ENCODE data around the gene FTO. TPM values are rescaled to one million over a fixed set of nuclear protein-coding genes. Genes with fewer than 3 reads are reported as not detected.

FTO gene
- polyA plus RNA-seq, 1 donor from 2014 or later: 80.1 TPM

GRCh38 chr16:53936529-53936928 lies 232.6 kb downstream of the FTO start:
- no peaks in the 10 kb centered on the region for H3F3A ChIP-seq (ENCODE audit: insufficient read depth, low read length, poor library complexity, severe bottlenecking)
- H4K20me1 ChIP-seq (ENCODE audit: insufficient read depth): no peaks in the 10 kb centered on the region
- H3K4me3 ChIP-seq (ENCODE audit: low read length): no peak overlapping the region
- H2AFZ ChIP-seq (ENCODE audit: low read depth, low read length): no peak overlapping the region
- H3K4me2 ChIP-seq (ENCODE audit: low read length): no peak overlapping the region
- no peaks in the 10 kb centered on the region for H3K79me2 ChIP-seq (replicated peaks; ENCODE audit: insufficient read depth, low read length)
- H3K27ac ChIP-seq (ENCODE audit: low read length): no peak overlapping the region
- no peaks in the 10 kb centered on the region for H3K27me3 ChIP-seq (ENCODE audit: insufficient read depth, low read depth, low read length)
- H3K36me3 ChIP-seq (ENCODE audit: insufficient read depth, low read length): no peaks in the 10 kb centered on the region
- TF ChIP-seq MXI1 (conservative IDR thresholded peaks at IDR 0.05; ENCODE audit: poor library complexity, severe bottlenecking) (no peak), SMC3 (conservative IDR thresholded peaks at IDR 0.05; ENCODE audit: poor library complexity) (no peak), RAD21 (conservative IDR thresholded peaks at IDR 0.05) (no peak), REST (IDR thresholded peaks at IDR 0.05; ENCODE audit: borderline replicate concordance) (no peak), TAF1 (IDR thresholded peaks at IDR 0.05; ENCODE audit: low read depth) (no peak), EP300 (conservative IDR thresholded peaks at IDR 0.05; ENCODE audit: poor library complexity, severe bottlenecking) (no peak), CTCF (IDR thresholded peaks at IDR 0.05; ENCODE audit: poor library complexity, severe bottlenecking) (no peak), POLR2AphosphoS5 (IDR thresholded peaks at IDR 0.05) (no peak), EZH2 (IDR thresholded peaks at IDR 0.05; ENCODE audit: borderline replicate concordance, insufficient read depth, low read length, poor library complexity, severe bottlenecking) (no peak)
- no peak overlapping the region for H3K9ac ChIP-seq (ENCODE audit: low read length)
- H3K9me3 ChIP-seq (ENCODE audit: low read length): no peaks in the 10 kb centered on the region
- no peaks in the 10 kb centered on the region for H3K9me2 ChIP-seq (ENCODE audit: insufficient read depth, low read length)

- Histone ChIP-seq H3K9ac (ENCODE audit: low read length) (no peak overlapping the region), H3F3A (ENCODE audit: insufficient read depth, low read length, poor library complexity, severe bottlenecking) (no peaks in the 10 kb centered on the region), H3K4me3 (ENCODE audit: low read length) (no peak overlapping the region), H3K9me2 (ENCODE audit: insufficient read depth, low read length) (no peaks in the 10 kb centered on the region), H4K20me1 (ENCODE audit: insufficient read depth) (no peaks in the 10 kb centered on the region), H3K4me2 (ENCODE audit: low read length) (no peak overlapping the region), H3K27me3 (ENCODE audit: insufficient read depth, low read depth, low read length) (no peaks in the 10 kb centered on the region), H3K27ac (ENCODE audit: low read length) (no peak overlapping the region), H3K79me2 (replicated peaks; ENCODE audit: insufficient read depth, low read length) (no peaks in the 10 kb centered on the region), H3K9me3 (ENCODE audit: low read length) (no peaks in the 10 kb centered on the region), H3K36me3 (ENCODE audit: insufficient read depth, low read length) (no peaks in the 10 kb centered on the region), H2AFZ (ENCODE audit: low read depth, low read length) (no peak overlapping the region)
- TF ChIP-seq RAD21 (conservative IDR thresholded peaks at IDR 0.05): no peak
- TF ChIP-seq REST (IDR thresholded peaks at IDR 0.05; ENCODE audit: borderline replicate concordance): no peak
- no peak for TF ChIP-seq MXI1 (conservative IDR thresholded peaks at IDR 0.05; ENCODE audit: poor library complexity, severe bottlenecking)
- TF ChIP-seq POLR2AphosphoS5 (IDR thresholded peaks at IDR 0.05): no peak
- no peak for TF ChIP-seq CTCF (IDR thresholded peaks at IDR 0.05; ENCODE audit: poor library complexity, severe bottlenecking)
- TF ChIP-seq SMC3 (conservative IDR thresholded peaks at IDR 0.05; ENCODE audit: poor library complexity): no peak
- TF ChIP-seq EZH2 (IDR thresholded peaks at IDR 0.05; ENCODE audit: borderline replicate concordance, insufficient read depth, low read length, poor library complexity, severe bottlenecking): no peak
- TF ChIP-seq TAF1 (IDR thresholded peaks at IDR 0.05; ENCODE audit: low read depth): no peak
- no peak for TF ChIP-seq EP300 (conservative IDR thresholded peaks at IDR 0.05; ENCODE audit: poor library complexity, severe bottlenecking)
Measured at GRCh38 chr16:53937161-53937880, 233.4 kb downstream of the FTO start.

All from neural cell (in vitro differentiated cells).